A673 (cell line): ENCODE data around the gene MEX3D. TPM values are rescaled to one million over a fixed set of nuclear protein-coding genes. Genes with fewer than 3 reads are reported as not detected.

Experiments used
- BruUV-seq: library from RNA; stranded (reverse); fragments of 400-500 nt; replicated peaks from 2 replicates; lab custom pipeline; 2021; lab: Mats Ljungman, UMichigan
- CTCF ChIA-PET: fragments of 300-600 bp; sonication (Branson Sonifier 250); formaldehyde crosslinking; loops from one replicate; lab custom pipeline; 2022; ENCODE audit warnings: antibody characterized with exemption; lab: Charles Lee
- POLR2A ChIA-PET: fragments of 300-600 bp; sonication (Branson Sonifier 250); formaldehyde crosslinking; loops from one replicate; lab custom pipeline; 2022; ENCODE audit warnings: antibody characterized with exemption; ENCODE audit not compliant: low non-redundant PET; lab: Charles Lee
- DNase-seq: peaks from one replicate; pipeline ENCODE4 v3.0.0-alpha.2; 2015; ENCODE audit warnings: low spot score
- H3K27ac ChIP-seq: fragments of 200-600 bp; sonication (generic); 2 replicates; pipeline ENCODE4 v1.5.1; 2016; ENCODE audit warnings: mixed run types, low read depth, mild to moderate bottlenecking, mixed read lengths, antibody characterized with exemption, low read length; ENCODE audit not compliant: poor library complexity, severe bottlenecking
- H3K27me3 ChIP-seq: fragments of 200-600 bp; sonication (generic); replicated peaks from 2 replicates; pipeline ENCODE4 v1.6.1; 2017; ENCODE audit warnings: mixed run types, low read depth, mild to moderate bottlenecking, mixed read lengths, antibody characterized with exemption, low read length; ENCODE audit not compliant: insufficient read depth, poor library complexity
- H3K36me3 ChIP-seq: fragments of 200-600 bp; sonication (generic); 2 replicates; pipeline ENCODE4 v1.6.1; 2016; ENCODE audit warnings: mixed run types, mild to moderate bottlenecking, mixed read lengths, antibody characterized with exemption, low read length; ENCODE audit not compliant: insufficient read depth, poor library complexity, severe bottlenecking
- H3K4me1 ChIP-seq: fragments of 200-600 bp; sonication (generic); 2 replicates; pipeline ENCODE4 v1.6.1; 2017; ENCODE audit warnings: mixed run types, mild to moderate bottlenecking, mixed read lengths, antibody characterized with exemption, low read length; ENCODE audit not compliant: insufficient read depth, poor library complexity, severe bottlenecking
- H3K4me3 ChIP-seq: fragments of 200-600 bp; sonication (generic); 2 replicates; pipeline ENCODE4 v1.5.1; 2016; ENCODE audit warnings: low read depth, mixed run types, mild to moderate bottlenecking, mixed read lengths, low read length; ENCODE audit not compliant: poor library complexity, severe bottlenecking
- H3K9me3 ChIP-seq: fragments of 200-600 bp; sonication (generic); 2 replicates; pipeline ENCODE4 v1.6.1; 2016; ENCODE audit warnings: mixed run types, low read depth, mild to moderate bottlenecking, mixed read lengths, antibody characterized with exemption, low read length; ENCODE audit not compliant: poor library complexity, severe bottlenecking
- CTCF ChIP-seq: fragments of 300-800, 200-600 bp; sonication (generic); conservative IDR thresholded peaks from 2 replicates; pipeline ENCODE4 v1.5.1; 2017; ENCODE audit warnings: low read depth, mild to moderate bottlenecking, antibody characterized with exemption, low read length, moderate library complexity, mixed read lengths
- EZH2 ChIP-seq: fragments of 200-600 bp; sonication (generic); IDR thresholded peaks from 2 replicates; pipeline ENCODE4 v1.6.1; 2017; ENCODE audit warnings: borderline replicate concordance, low read depth, mild to moderate bottlenecking, mixed read lengths, antibody characterized with exemption, low read length; ENCODE audit not compliant: poor library complexity, severe bottlenecking
- intact Hi-C: fragments of 100-400 bp; cut with micrococcal nuclease; formaldehyde crosslinking; loops from one replicate; pipeline ENCODE4 v1.10.0; 2022; ENCODE audit not compliant: unreplicated experiment
- total RNA-seq: library from RNA; stranded (reverse); gene quantifications from 2 replicates; pipeline ENCODE4 v1.2.3, GENCODE V29; 2021

MEX3D gene
- total RNA-seq, 1 experiment from 2014 or later, result 60.0 TPM

- intact Hi-C loops, result no loop called here
- H3K27ac ChIP-seq, result no peak overlapping the region
- no peaks in the 10 kb centered on the region for H3K27me3 ChIP-seq
- TF ChIP-seq EZH2, result no peak
- TF ChIP-seq CTCF, result no peak
- POLR2A ChIA-PET, result no interaction called here
- BruUV-seq, result no TSS peak
- no peaks in the 10 kb centered on the region for H3K4me1 ChIP-seq
- peaks cover 6% of the 10 kb centered on the region for H3K36me3 ChIP-seq
- H3K4me3 ChIP-seq, result no peak overlapping the region
- no peaks in the 10 kb centered on the region for H3K9me3 ChIP-seq
- DNase-seq, result no peak
- CTCF ChIA-PET, result no interaction called here
Observed at GRCh38 chr19:1556390-1557070, 11.6 kb downstream of the MEX3D start.

- H3K4me3 ChIP-seq, result no peak overlapping the region
- DNase-seq, result no peak
- H3K36me3 ChIP-seq, result peaks cover 6% of the 10 kb centered on the region
- H3K9me3 ChIP-seq, result no peaks in the 10 kb centered on the region
- intact Hi-C loops, result no loop called here
- H3K27ac ChIP-seq, result no peak overlapping the region
- H3K27me3 ChIP-seq, result no peaks in the 10 kb centered on the region
- no peak for TF ChIP-seq EZH2
- ChIA-PET CTCF (no interaction called here), POLR2A (no interaction called here)
- BruUV-seq, result no TSS peak
- no peaks in the 10 kb centered on the region for H3K4me1 ChIP-seq
Observed at GRCh38 chr19:1555487-1556389, 12.4 kb downstream of the MEX3D start.

- H3K27me3 ChIP-seq, result no peaks in the 10 kb centered on the region
- no peak overlapping the region for H3K27ac ChIP-seq
- DNase-seq, result no peak
- no peak overlapping the region for H3K4me3 ChIP-seq
- intact Hi-C loops, result no loop called here
- CTCF ChIA-PET, result no interaction called here
- no TSS peak for BruUV-seq
- peaks cover 6% of the 10 kb centered on the region for H3K36me3 ChIP-seq
- POLR2A ChIA-PET, result no interaction called here
- H3K9me3 ChIP-seq, result no peaks in the 10 kb centered on the region
- TF ChIP-seq EZH2 (no peak), CTCF (no peak)
- no peaks in the 10 kb centered on the region for H3K4me1 ChIP-seq
Observed at GRCh38 chr19:1554968-1555367, 13.2 kb downstream of the MEX3D start.
